ENCODE data around the gene PCDHGB1. TPM values are rescaled to one million over a fixed set of nuclear protein-coding genes. Genes with fewer than 3 reads are reported as not detected.
"Not testable (repeated sequence)": the region's sequence is repeated elsewhere in the genome, so short reads cannot be mapped to it uniquely, and the experiment has no call there.

Gene PCDHGB1
- polyA plus RNA-seq, 1 experiment = 2.2 TPM

DNA sequence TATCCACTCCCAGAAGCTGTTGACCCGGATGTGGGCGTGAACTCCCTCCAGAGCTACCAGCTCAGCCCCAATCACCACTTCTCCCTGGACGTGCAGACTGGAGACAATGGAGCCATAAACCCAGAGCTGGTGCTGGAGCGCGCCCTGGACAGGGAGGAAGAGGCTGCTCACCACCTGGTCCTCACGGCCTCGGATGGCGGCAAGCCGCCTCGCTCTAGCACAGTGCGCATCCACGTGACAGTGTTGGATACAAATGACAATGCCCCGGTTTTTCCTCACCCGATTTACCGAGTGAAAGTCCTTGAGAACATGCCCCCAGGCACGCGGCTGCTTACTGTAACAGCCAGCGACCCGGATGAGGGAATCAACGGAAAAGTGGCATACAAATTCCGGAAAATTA lies 43.4 kb downstream of the PCDHGB1 start:
- CTCF ChIA-PET = interaction anchor here (0.6 to 4.7 kb wide), 7 partner anchors 20 to 171 kb away, joined by 3 to 19 read pairs (median 4); partner anchors contain the start of genes PCDHGA1, PCDHGA10, PCDHGA11 and PCDHGA4
- no peaks in the 10 kb centered on the region for H3K27me3 ChIP-seq (ENCODE audit: control insufficient read depth, insufficient read depth, low read length)
- POLR2A ChIA-PET = interaction anchor here (0.9 kb wide), 1 partner anchor 168 kb away, joined by 3 read pairs; no protein-coding TSS in a partner anchor
- 0 out of 2 replicates have a peak, but pooled peaks cover 2% of the 10 kb centered on the region for H3K36me3 ChIP-seq (ENCODE audit: control insufficient read depth, insufficient read depth, low read length)
- TF ChIP-seq CTCF (IDR thresholded peaks at IDR 0.05; ENCODE audit: insufficient read depth, low read depth, low read length) = no peak
- H3K4me3 ChIP-seq (ENCODE audit: low read depth, low read length) = no peak overlapping the region
- no peak for DNase-seq (ENCODE audit: low read depth)

DNA sequence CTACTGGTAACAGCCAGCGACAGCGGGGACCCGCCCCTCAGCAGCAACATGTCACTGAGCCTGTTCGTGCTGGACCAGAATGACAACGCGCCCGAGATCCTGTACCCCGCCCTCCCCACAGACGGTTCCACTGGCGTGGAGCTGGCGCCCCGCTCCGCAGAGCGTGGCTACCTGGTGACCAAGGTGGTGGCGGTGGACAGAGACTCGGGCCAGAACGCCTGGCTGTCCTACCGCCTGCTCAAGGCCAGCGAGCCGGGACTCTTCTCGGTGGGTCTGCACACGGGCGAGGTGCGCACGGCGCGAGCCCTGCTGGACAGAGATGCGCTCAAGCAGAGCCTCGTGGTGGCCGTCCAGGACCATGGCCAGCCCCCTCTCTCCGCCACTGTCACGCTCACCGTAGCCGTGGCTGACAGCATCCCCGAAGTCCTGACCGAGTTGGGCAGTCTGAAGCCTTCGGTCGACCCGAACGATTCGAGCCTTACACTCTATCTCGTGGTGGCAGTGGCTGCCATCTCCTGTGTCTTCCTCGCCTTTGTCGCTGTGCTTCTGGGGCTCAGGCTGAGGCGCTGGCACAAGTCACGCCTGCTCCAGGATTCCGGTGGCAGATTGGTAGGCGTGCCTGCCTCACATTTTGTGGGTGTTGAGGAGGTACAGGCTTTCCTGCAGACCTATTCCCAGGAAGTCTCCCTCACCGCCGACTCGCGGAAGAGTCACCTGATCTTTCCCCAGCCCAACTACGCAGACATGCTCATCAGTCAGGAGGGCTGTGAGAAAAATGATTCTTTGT lies 44.7 kb downstream of the PCDHGB1 start:
- H3K36me3 ChIP-seq (ENCODE audit: control insufficient read depth, insufficient read depth, low read length); POLR2A ChIA-PET: not testable (repeated sequence)

DNA sequence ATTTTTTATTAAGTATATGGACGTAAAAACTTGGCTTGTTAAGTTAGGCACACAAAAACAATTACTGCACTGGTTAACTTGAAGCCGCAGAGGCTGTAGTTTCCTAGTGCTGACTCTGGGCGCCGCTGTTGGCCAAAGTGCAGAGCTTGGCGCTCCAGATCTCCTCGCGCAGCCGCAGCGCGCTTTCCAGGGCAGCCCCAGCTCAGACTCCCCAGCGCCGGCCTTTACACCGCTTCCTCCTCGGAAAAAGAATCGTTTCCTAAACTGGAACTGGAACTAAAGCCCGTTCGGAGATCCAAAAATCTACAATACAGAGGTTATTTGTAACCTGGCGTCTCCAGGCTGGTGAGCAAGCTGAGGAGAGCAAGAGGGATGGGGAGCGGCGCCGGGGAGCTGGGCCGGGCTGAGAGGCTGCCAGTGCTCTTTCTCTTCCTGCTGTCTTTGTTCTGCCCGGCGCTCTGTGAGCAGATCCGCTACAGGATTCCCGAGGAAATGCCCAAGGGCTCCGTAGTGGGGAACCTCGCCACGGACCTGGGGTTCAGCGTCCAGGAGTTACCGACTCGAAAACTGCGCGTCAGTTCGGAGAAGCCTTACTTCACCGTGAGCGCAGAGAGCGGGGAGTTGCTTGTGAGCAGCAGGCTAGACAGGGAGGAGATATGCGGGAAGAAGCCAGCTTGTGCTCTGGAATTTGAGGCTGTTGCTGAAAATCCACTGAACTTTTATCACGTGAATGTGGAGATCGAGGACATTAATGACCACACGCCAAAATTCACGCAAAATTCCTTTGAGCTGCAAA lies 48.1 kb downstream of the PCDHGB1 start, which contains the start of gene PCDHGB5:
Gene PCDHGB5, plus strand, starts transcription at position 192 of the 796 bp plus-strand sequence. Its CDS starts 181 bp downstream, at position 373.
- DNase-seq (ENCODE audit: low read depth); H3K27me3 ChIP-seq (ENCODE audit: control insufficient read depth, insufficient read depth, low read length); H3K36me3 ChIP-seq (ENCODE audit: control insufficient read depth, insufficient read depth, low read length): not testable (repeated sequence)
- ChIA-PET CTCF (interaction anchor here (0.7 to 4.2 kb wide), 21 partner anchors 9 to 168 kb away, joined by 3 to 28 read pairs (median 4); partner anchors contain the start of genes PCDHGA1, PCDHGA10, PCDHGA11 and PCDHGA4), POLR2A (interaction anchor here (0.9 kb wide), 1 partner anchor 160 kb away, joined by 4 read pairs; no protein-coding TSS in a partner anchor)
- H3K4me3 ChIP-seq (ENCODE audit: low read depth, low read length) = peak within 1 kb of the TSS; percentile 35
- peak; percentile 63 for TF ChIP-seq CTCF (IDR thresholded peaks at IDR 0.05; ENCODE audit: insufficient read depth, low read depth, low read length)

More for the DNA sequence above, 44.7 kb downstream of the PCDHGB1 start:
- H3K27me3 ChIP-seq (ENCODE audit: control insufficient read depth, insufficient read depth, low read length); DNase-seq (ENCODE audit: low read depth); H3K4me3 ChIP-seq (ENCODE audit: low read depth, low read length): not testable (repeated sequence)
- CTCF ChIA-PET = interaction anchor here (0.6 to 4.7 kb wide), 7 partner anchors 18 to 170 kb away, joined by 3 to 28 read pairs (median 5); partner anchors contain the start of genes PCDHGA10 and PCDHGB3

DNA sequence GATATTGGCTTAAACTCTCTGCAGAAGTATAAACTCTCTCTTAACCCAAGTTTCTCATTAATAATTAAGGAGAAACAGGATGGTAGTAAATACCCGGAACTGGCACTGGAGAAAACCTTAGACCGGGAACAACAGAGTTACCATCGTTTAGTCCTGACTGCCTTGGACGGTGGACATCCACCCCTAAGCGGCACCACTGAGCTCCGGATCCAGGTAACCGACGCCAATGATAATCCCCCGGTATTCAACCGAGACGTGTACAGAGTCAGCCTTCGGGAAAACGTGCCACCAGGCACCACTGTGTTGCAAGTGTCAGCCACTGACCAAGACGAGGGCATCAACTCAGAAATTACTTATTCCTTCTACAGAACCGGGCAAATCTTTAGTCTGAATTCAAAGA lies 48.7 kb downstream of the PCDHGB1 start:
- Histone ChIP-seq H3K4me3 (ENCODE audit: low read depth, low read length) (no peak overlapping the region), H3K36me3 (ENCODE audit: control insufficient read depth, insufficient read depth, low read length) (no peaks in the 10 kb centered on the region; the same call in 1 of the 2 replicates), H3K27me3 (ENCODE audit: control insufficient read depth, insufficient read depth, low read length) (no peaks in the 10 kb centered on the region)
- ChIA-PET POLR2A (no interaction called here), CTCF (interaction anchor here (0.9 to 4.2 kb wide), 9 partner anchors 15 to 166 kb away, joined by 3 to 28 read pairs (median 4); partner anchors contain the start of genes PCDHGA10, PCDHGA11, PCDHGA4 and PCDHGA7)
- DNase-seq (ENCODE audit: low read depth) = no peak
- TF ChIP-seq CTCF (IDR thresholded peaks at IDR 0.05; ENCODE audit: insufficient read depth, low read depth, low read length) = no peak

GRCh38 chr5:141399555-141400258 lies 49.8 kb downstream of the PCDHGB1 start:
- ChIA-PET POLR2A (no interaction called here), CTCF (interaction anchor here (1.0 to 1.7 kb wide), 5 partner anchors 13 to 218 kb away, joined by 3 to 4 read pairs (median 3); partner anchors contain the start of genes PCDHB16 and PCDHGA10)
- Histone ChIP-seq H3K36me3 (ENCODE audit: control insufficient read depth, insufficient read depth, low read length) (no peaks in the 10 kb centered on the region; the same call in 1 of the 2 replicates), H3K27me3 (ENCODE audit: control insufficient read depth, insufficient read depth, low read length) (no peaks in the 10 kb centered on the region), H3K4me3 (ENCODE audit: low read depth, low read length) (no peak overlapping the region)
- no peak for TF ChIP-seq CTCF (IDR thresholded peaks at IDR 0.05; ENCODE audit: insufficient read depth, low read depth, low read length)
- DNase-seq (ENCODE audit: low read depth) = no peak
